Measurements from ENCODE around the gene SSBP4.

DNA sequence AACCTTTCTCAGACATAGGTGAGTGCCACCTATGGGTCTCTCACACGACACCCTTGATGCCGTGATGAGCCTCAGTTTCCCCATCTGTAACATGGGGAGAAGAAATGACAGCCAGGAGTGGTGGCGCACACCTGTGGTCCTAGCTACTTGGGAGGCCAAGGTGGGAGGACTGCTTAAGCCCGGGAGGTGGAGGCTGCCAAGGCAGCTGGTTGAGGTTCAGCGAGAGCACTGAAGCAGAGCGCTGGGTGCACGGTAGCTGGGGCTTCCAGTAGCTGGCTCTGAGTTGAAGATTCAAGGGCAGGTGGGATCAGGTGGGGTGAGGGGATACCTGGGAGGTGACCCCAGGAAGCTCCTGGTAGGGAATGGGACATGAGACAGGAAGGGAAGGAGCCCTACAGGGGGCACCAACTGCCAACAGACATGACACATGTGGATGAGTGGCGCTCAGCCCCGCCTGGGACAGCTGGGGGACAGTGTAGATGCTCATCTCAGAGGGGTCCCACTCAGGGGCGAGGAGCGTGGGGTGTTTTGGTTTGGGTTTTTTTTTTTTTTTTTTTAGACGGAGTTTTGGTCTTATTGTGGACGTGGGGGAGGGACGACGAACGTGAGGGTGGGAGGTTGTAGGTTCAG lies 6.5 kb upstream of the SSBP4 start:
- TF ChIP-seq, protein P1, sequence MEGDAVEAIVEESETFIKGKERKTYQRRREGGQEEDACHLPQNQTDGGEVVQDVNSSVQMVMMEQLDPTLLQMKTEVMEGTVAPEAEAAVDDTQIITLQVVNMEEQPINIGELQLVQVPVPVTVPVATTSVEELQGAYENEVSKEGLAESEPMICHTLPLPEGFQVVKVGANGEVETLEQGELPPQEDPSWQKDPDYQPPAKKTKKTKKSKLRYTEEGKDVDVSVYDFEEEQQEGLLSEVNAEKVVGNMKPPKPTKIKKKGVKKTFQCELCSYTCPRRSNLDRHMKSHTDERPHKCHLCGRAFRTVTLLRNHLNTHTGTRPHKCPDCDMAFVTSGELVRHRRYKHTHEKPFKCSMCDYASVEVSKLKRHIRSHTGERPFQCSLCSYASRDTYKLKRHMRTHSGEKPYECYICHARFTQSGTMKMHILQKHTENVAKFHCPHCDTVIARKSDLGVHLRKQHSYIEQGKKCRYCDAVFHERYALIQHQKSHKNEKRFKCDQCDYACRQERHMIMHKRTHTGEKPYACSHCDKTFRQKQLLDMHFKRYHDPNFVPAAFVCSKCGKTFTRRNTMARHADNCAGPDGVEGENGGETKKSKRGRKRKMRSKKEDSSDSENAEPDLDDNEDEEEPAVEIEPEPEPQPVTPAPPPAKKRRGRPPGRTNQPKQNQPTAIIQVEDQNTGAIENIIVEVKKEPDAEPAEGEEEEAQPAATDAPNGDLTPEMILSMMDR (conservative IDR thresholded peaks at IDR 0.05; ENCODE audit: low read depth, low read length) = no peak; the same call in 1 of the 2 replicates
- no peak for TF ChIP-seq EZH2 (IDR thresholded peaks at IDR 0.05; ENCODE audit: low read length, unreplicated experiment)

All from PC-3 (cell line).